Measurements from ENCODE around the gene SPESP1.
"Not testable (repeated sequence)": the region's sequence is repeated elsewhere in the genome, so short reads cannot be mapped to it uniquely, and the experiment has no call there.

Gene SPESP1

GRCh38 chr15:68966996-68967395 lies 36.7 kb downstream of the SPESP1 start:
- DNase-seq: no peak

- DNase-seq: no peak
These were observed 37.6 kb downstream of the SPESP1 start for GRCh38 chr15:68967948-68968347.

- DNase-seq: no peak
These were observed 39.0 kb downstream of the SPESP1 start for GRCh38 chr15:68969298-68969697.

- no peak for DNase-seq
These were observed 42.1 kb downstream of the SPESP1 start for GRCh38 chr15:68972201-68973065.

- not testable (repeated sequence) for DNase-seq
These were observed 45.4 kb downstream of the SPESP1 start for GRCh38 chr15:68975651-68976160.

GRCh38 chr15:68977426-68977825 lies 47.1 kb downstream of the SPESP1 start:
- not testable (repeated sequence) for DNase-seq

- DNase-seq: no peak
These were observed 48.7 kb downstream of the SPESP1 start for GRCh38 chr15:68979006-68979405.

GRCh38 chr15:68979816-68980215 lies 49.5 kb downstream of the SPESP1 start:
- DNase-seq: no peak

GRCh38 chr15:68980786-68981185 lies 50.5 kb downstream of the SPESP1 start:
- DNase-seq: no peak

- no peak for DNase-seq
These were observed 51.6 kb downstream of the SPESP1 start for GRCh38 chr15:68981941-68982340.

- DNase-seq: no peak
These were observed 52.7 kb downstream of the SPESP1 start for GRCh38 chr15:68982976-68983563.

GRCh38 chr15:68983961-68984481 lies 53.7 kb downstream of the SPESP1 start:
- no peak for DNase-seq

- no peak for DNase-seq
These were observed 54.3 kb downstream of the SPESP1 start for GRCh38 chr15:68984586-68984985.

GRCh38 chr15:68985361-68985891 lies 55.1 kb downstream of the SPESP1 start:
- DNase-seq: no peak

- DNase-seq: no peak
These were observed 56.0 kb downstream of the SPESP1 start for GRCh38 chr15:68986322-68986721.

GRCh38 chr15:68987120-68987519 lies 56.8 kb downstream of the SPESP1 start:
- DNase-seq: no peak

- no peak for DNase-seq
These were observed 57.4 kb downstream of the SPESP1 start for GRCh38 chr15:68987676-68988075.

GRCh38 chr15:68989541-68990230 lies 59.4 kb downstream of the SPESP1 start:
- no peak for DNase-seq

- no peak for DNase-seq
These were observed 60.1 kb downstream of the SPESP1 start for GRCh38 chr15:68990231-68990991.

- no peak for DNase-seq
These were observed 60.7 kb downstream of the SPESP1 start for GRCh38 chr15:68990992-68991500.

GRCh38 chr15:68991723-68992122 lies 61.4 kb downstream of the SPESP1 start:
- DNase-seq: no peak

GRCh38 chr15:68992696-68993095 lies 62.4 kb downstream of the SPESP1 start:
- no peak for DNase-seq

Measured in NCI-H1048 (cell line).